HG03575 (cell line): ENCODE measurements around the gene EYS.

Source experiments
- ATAC-seq: cut with Tn5 transposase; IDR thresholded peaks from one replicate; pipeline ENCODE4 v1.9.1; 2021; ENCODE audit not compliant: unreplicated experiment, insufficient number of reproducible peaks, low FRiP score; ENCODE audit errors: extremely low read depth

EYS gene

GRCh38 chr6:64932486-64932885, 774.5 kb downstream of the EYS start:
- ATAC-seq, result no peak

- ATAC-seq, result no peak
Observed at GRCh38 chr6:64930681-64931080, 776.3 kb downstream of the EYS start.

- no peak for ATAC-seq
Observed at GRCh38 chr6:64926051-64926450, 781.0 kb downstream of the EYS start.

GRCh38 chr6:64920257-64920656, 786.8 kb downstream of the EYS start:
- ATAC-seq, result no peak

DNA sequence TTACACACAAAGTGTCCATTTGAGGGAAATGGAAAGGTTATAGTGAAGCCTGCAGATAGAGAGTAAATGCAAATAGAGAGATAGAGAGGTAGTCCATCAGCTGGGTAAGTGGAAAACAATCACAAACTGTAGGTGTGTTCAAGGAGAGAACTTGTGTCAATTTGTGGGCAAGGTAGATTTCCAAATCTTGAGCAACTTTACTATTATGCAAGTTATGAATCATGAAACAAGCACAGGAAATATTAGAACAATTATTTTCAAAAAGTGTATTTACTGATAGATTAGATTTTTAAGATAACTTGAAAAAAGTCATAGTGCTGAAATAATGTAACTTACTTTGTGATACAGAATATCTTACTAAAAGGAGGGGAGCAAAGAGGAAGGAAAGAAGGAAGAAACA, 792.9 kb downstream of the EYS start:
- ATAC-seq, result no peak

DNA sequence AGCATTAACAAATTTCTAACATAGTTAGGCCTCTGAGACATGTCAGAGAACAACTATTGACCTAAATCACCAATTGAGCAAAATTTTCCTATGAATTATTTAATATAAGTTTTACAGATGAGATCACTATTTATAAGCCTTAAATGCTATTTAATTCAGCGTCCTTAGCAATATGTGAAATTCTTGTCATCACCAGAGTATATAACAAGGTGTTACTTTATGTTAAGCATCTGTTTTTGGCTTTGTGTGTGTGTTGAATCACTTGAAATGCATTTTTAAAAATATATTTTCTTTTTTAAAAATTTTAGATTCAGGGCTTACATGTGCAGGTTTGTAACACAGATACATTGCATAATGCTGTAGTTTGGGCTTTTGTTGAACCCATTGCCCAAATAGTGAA, 794.1 kb downstream of the EYS start:
- ATAC-seq, result no peak

DNA sequence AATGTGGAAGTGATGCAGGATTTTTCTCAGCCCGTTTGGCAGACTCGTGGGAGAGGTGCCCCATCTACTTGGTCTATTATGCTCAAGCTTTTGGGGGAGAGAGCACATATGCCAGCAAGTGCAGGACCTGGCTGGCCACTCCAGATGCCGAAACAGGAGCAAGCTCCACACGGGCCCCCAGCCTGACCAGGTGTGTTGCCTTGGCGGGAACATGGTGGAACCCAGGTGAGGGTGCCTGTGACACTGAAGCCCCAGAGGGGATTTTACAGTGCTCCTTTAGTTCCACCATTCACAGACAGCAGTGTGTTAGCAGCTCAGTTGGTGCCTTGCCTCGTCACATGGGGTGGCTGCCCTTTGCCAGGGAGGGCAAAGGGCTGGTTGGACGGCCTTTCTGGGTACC, 798.9 kb downstream of the EYS start:
- ATAC-seq, result no peak

GRCh38 chr6:64904616-64905015, 802.4 kb downstream of the EYS start:
- no peak for ATAC-seq

DNA sequence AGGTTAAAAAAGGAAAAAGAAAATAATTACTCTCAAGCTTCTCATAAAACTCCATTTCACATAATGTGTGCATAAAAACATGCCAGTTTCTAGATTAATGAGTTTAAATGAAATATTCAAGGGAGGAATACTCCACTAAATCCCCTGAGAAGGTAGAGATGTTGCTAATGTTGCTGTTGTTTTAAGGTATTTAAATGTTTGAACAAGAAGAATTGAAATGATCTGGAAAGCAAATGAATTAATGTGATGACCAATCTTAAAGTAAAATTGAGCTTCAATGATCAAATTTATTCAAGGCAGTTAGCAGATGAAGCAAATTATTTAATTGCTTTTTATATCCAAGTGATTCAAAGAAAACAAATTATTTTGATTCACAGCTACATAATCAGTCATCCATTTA, 804.4 kb downstream of the EYS start:
- ATAC-seq, result no peak

GRCh38 chr6:64896939-64897338, 810.1 kb downstream of the EYS start:
- ATAC-seq, result no peak

GRCh38 chr6:64895945-64896344, 811.1 kb downstream of the EYS start:
- no peak for ATAC-seq

GRCh38 chr6:64890609-64891008, 816.4 kb downstream of the EYS start:
- no peak for ATAC-seq

- no peak for ATAC-seq
Observed at GRCh38 chr6:64889144-64889543, 817.9 kb downstream of the EYS start.

DNA sequence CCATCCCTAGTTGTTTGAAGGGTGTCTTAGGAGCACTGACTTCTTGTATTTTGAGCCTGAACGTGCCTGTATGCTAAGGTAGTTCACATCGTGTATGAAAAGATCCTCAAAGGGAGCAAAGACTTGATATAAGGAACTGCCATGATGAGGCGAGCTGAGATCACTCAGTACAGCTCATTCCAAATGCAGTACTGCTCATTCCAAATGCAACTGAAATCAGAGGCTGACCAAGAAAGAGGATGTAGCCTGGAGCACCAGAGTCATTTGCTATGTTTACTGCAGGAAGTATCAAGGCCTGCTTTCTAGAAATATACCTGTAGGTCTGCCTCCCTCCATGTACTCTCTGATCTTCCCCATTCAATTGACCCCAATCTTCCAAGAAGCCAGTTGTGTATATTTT, 832.2 kb downstream of the EYS start:
- ATAC-seq, result no peak

DNA sequence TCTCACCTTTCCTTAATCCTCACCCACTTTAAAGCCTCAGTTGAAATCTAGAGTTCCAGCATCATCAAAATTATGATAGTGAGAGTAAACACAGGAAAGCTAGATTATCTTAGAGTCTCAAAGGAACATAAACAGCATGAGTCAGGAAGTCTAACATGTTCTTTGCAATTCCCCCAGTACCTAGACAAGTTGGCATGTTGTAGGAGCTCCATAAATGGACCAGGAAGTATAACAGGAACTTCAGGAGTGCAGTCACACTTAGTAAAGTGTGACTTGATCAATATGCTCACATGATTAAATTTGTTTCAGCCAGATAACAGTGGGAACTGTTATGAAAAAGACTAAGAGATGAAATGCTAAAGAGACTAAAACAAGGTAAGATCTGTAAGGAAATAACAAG, 834.4 kb downstream of the EYS start:
- ATAC-seq, result no peak

- ATAC-seq, result no peak
Observed at GRCh38 chr6:64861039-64861651, 845.9 kb downstream of the EYS start.

DNA sequence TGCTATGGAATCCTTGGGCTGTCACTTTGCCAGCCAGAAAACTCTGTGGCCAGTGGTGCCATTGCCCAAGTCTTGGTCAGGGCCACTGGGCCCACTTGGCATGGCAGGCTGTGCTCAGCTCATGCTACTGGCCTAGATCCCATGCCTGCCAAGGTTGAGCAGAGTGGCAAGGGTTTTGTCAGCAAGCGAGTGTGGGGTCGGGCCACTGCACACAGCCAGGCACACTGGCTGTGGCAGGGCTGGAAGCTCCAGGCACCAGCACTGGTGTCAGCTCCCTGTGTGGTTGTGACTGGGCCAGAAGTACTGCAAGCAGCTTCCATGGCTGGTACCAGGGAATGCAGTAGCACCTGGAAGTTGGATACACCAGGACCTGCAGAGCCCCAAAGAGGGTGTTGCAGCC, 846.8 kb downstream of the EYS start:
- no peak for ATAC-seq

- no peak for ATAC-seq
Observed at GRCh38 chr6:64850121-64850520, 856.9 kb downstream of the EYS start.

DNA sequence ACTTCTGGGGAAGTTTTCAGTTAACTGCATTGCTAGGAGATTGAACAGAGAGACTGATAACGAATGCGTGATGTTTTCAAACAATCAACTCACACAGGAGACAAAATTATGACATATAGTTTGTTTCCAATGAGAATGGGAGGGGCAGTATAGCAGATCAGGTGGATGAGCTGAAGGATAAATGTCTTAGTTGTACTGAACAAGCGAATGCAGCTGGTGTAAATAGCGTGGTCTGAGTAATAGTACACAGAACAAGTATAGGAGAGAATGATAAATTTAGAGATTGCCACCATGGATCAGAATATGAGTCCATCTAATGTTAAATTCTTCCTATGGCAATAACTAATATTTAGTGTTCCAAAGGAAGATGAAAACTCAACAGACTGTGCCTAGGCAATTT, 858.6 kb downstream of the EYS start:
- ATAC-seq, result no peak

DNA sequence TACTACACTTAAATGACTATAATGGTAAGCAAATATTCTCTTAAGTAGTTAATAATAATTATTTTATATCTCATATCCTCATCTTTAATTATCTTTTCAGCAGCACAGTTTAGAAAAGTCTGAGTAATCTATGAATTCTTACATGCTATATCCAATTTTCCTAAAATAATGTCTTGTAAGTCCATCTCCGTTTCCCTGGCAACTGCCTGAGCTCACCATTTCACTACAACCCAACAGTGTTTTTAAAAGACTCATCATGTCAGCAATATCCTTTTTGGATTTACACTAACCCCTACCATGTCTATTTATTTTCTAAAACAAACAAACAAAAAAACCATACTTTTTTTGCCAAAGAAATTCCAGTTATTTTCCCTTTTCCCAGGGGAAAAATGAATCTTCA, 859.6 kb downstream of the EYS start:
- ATAC-seq, result no peak

DNA sequence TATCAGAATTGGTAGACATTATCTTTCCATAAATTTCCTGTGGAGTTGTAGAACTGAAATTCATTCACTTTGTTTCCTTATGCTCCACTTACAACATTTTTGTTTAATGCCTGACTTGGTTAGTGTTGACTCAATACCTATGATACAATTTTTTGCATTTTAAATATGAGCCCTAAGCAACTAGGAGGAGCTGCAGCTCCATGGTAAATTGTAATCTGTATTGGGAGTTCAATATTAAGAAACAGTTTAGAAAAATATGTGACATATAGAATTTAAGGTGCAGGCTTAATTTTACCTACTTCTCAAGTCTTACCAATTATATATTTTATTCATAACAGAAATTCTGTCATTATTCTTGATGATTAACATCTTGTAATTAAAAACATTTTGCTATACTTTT, 868.3 kb downstream of the EYS start:
- ATAC-seq, result no peak

DNA sequence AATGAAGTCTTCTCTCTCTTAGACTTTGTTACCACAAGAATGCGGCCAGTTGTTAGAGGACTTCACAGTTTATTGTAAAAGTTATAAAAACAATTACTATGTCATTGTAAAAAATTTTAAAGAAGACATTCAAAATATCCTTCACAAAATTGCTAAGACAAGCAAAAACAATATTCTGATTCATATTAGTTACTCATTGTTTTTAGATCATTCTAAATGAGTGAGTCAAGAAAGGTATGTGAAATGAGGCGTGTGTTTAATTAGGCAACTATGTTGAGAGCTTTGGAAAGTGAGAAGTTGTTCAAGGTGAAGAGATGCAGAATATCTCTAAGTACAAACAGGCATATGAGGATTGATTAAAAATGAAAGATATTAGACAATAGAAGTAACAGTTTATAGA, 875.3 kb downstream of the EYS start:
- ATAC-seq, result no peak
